ENCODE measurements around the gene AKAP5.

DNA sequence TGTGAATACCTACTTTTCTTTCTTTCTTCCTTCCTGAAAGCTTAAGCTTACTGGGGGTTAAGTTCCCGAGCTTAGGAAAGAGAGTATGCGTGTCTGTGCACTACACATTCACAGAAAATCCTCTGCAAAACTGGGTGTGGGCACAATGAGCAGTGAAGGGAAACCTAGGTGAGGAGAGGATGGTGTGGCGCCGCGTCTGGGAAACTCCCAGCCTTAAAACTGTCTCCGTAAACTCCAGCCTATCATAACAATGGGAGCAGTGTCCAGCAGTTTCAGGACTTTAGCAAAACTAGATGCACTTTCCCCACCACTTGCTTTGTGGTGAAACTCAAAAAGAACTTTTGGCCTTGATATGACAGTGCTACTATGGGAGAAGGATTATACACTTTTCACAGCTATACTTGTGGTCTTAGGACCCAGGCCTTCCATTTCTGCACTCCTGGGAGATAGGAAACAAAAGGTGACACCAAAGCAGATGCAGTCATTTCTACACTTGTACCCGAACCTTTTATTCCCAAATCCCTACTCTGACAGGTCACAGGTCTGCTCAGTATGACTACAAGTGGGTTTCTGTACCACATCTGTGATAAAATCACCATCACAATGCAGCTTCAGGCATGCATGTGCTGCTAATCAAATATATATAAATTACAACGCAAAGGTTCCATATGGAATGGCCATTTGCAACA, 10.4 kb downstream of the AKAP5 start:
- TF ChIP-seq CTCF (IDR thresholded peaks at IDR 0.05; ENCODE audit: low read length) (no peak), EZH2 (IDR thresholded peaks at IDR 0.05; ENCODE audit: borderline replicate concordance, low read length) (no peak)

Data from OCI-LY1 (cell line).